Dermis microvascular lymphatic vessel endothelial cell (primary cell): ENCODE data around the gene RHCG. TPM values are rescaled to one million over a fixed set of nuclear protein-coding genes. Genes with fewer than 3 reads are reported as not detected.
A peak's percentile ranks its signal among the peaks of the same experiment; 100 is the strongest.

Source experiments
- DNase-seq, 2 donors: peaks; one replicate each; pipeline versions ENCODE4 v3.0.0 to v3.0.0-alpha.2; 2010; ENCODE audit warnings: low read depth in 2 of 2
- total RNA-seq: library from RNA; depleted of rRNA; stranded (reverse); fragments of >200 nt; gene quantifications from 2 replicates; pipeline ENCODE4 v1.2.1, GENCODE V29; 2014

RHCG gene
- total RNA-seq, 1 donor from 2014 or later = not detected

- DNase-seq = no peak
Measured at GRCh38 chr15:89477411-89478242, 18.8 kb downstream of the RHCG start.

- no peak for DNase-seq
Measured at GRCh38 chr15:89475661-89476060, 20.7 kb downstream of the RHCG start.

DNA sequence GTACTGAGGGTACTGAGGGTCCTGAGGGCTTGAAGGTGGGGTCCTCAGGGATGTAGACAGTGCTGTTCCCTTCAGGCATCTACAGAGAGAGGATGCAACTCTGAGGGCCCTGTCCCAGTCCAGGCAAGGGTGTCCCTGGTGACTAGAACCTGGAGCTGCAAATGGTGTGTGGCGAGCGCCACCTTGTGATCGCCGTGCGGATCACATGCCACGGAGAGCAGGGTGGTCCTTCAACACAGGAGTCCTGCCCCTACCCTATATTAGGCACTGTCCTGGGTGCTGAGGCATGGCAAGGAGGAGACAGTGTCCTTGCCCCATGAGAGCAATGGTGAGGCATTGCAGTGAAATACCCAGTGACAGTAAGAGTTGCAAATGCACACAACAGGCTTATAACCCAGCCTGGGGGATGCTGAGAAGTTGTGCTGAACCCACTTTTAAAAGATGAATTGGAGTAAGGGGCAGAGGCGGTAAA, 23.6 kb downstream of the RHCG start:
- DNase-seq = peak; percentile 36 to 68

DNA sequence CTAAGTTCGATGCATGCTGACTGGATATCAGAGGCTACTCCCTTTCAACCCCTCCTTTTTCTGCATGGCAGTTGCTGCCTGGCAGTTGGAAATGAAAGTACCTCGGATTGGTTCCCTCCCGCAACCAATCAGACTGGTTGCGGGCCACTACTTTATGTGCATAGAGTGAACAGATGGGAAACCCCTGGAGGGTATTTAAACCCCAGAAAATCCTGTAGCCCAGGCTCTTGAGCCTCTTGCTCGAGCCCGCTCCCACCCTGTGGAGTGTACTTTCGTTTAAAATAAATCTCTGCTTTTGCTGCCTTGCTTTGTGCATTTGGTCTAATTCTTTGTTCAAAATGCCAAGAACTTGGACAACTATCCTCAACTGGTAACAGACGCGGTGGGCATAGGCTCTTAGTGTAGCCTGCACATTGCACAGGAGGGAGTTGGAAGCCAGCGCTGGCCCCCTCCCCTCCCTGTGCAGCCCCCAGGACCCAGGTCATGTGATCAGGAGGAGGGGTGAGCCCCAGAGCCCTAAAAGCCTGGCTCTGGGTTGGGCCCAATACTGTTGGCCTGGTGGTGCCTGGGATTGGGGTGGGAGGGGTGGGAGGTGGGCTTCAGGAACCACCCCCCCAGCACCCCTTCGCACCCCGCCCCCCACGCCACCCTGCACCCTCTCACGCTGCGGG, 26.8 kb downstream of the RHCG start:
- DNase-seq = no peak

DNA sequence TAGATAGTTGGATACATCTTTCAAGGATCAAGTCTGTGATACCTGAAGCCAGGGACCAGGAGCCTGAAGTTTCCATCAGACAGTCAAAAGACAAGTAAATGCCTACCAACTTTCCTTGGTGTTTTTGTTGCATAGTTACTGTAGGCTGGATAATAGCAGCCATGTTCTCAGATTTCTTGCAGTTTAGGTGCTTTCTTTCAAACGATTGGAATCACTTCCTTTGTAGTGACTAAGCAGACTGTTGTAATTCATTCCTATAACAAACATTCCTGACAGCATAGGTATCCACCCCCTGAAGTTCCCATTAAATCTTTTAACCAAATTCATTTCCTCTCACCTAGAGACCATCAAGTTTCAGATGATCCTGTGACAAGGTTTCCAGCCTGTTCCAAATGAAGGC, 27.6 kb downstream of the RHCG start:
- DNase-seq = peak in 1 of 2 donors; percentile 6

DNA sequence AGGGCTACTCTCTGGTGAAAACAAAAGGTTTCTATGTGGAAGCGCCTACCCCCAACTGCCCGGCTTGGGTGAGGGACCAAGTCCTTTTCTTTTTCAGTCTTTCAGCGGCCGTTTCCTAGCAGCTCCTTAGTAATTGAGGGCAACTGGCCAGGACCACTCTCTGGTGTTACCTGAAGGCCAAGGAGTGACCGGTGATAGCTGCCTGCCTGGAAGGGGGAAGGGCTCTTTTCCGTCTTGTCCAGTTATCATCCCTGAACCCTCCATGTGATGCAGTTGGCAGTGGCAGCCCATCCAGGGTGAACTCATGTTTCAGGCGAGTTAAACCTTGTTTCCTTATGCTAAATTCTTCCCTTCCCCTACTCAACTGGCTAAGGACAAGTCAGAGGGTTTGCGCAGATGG, 33.3 kb downstream of the RHCG start:
- no peak for DNase-seq

DNA sequence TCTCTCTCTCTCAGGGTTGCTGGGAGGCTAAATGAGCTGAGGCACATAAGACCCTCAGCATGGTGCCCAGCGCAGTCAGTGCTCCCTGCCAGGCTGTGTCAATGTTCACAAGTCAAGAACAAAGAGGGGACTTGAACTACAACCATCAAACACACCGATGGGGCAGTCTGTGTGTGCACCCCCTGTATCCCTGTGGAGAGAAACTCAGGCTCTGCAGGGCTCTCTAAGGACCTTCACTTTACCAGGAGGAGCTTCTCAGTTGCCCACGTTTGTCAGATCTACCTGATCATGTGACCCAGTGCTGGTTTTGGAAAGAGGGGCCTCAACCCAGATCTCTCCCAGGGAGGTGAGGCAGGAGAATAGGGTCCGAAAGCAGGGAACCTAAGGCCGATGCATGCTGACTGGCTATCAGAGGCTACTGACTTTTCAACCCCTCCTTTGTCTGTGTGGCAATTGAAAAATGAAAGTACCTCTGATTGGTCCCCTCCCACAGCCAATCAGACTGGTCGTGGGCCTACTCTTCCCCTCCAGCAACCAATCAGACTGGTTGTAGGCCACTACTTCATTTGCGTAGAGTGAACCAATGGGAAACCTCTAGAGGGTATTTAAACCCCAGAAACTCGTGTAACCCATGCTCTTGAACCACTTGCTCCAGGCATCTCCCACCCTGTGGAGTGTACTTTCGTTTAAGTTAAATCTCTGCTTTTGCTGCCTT, 34.0 kb downstream of the RHCG start:
- DNase-seq = peak in 1 of 2 donors; percentile 7

- no peak for DNase-seq
Measured at GRCh38 chr15:89461386-89461785, 35.0 kb downstream of the RHCG start.

- DNase-seq = no peak
Measured at GRCh38 chr15:89460048-89460447, 36.3 kb downstream of the RHCG start.

DNA sequence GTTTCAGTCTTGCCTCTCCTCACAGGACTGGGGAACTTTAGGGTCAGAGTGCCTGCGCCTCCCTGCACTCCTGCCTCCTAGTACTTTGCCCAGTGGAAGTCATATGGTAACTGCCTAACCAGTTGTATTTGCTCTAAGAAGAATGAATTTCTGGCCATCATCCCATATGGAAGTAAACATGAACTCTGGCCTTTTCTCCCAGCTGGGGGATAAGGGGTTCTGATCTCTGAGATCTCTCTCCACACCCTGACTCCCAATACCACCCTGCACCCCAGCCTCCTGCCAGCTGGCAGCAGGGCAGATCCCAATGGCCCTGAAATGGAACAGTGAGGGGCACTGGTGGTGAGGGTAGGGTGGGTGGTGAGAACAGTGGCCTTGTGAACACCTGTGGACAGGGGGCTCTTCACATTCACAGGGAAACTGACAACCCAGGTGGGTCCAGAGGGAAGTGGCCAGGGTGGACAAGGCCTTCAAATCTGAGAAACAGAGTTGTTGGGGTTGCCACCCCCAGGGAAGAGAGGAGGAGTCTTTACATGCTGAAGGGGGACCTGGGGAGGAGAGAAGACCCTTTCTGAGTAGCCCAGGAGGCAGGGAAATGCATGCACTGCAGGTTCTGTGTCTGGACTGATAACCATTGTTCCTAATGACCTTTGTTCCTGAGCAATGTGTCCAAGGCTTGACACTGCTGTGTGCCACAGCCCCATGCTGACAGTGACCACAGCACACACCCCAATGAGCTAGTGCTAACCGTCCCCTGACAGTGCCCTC, 36.9 kb downstream of the RHCG start:
- no peak for DNase-seq

DNA sequence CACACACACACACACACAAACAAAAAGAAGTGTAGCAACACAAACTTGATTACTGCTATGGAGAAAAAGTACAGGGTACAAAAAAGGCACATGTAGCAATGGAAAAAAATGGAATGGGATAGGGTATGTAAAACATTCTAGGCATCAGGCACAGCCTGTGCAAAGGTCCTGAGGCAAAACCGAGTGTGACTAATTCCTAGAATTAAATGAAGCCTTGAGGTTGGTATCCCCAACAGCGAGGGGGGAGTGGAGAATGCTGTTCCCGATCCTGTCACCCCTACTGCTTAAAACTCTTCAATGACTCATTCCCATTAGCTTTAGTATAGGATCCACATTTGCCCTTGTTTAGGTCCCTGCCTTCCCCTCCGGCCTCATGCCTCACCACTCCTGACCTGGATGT, 37.9 kb downstream of the RHCG start:
- no peak for DNase-seq

- peak in 1 of 2 donors; percentile 11 for DNase-seq
Measured at GRCh38 chr15:89457086-89457485, 39.3 kb downstream of the RHCG start.

DNA sequence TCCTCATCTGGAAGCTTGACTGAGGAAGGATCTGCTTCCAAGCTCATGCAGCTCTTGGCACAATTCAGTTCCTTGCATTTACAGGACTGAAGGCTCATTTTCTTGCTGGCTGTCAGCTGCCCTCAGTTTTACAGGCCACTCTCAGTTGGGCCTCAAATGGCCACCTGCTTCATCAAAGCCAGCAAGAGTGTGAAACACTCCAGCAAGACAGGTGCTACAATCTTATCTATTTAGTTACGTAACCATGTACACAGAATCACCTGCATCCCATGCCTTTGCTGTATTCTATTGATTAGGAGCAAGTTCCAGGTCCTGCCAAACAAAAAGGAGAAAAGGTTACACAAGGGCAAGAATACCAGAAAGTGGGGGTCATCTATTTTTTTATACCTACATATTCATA, 40.8 kb downstream of the RHCG start:
- DNase-seq = no peak

GRCh38 chr15:89452330-89452836, 44.0 kb downstream of the RHCG start:
- no peak for DNase-seq

DNA sequence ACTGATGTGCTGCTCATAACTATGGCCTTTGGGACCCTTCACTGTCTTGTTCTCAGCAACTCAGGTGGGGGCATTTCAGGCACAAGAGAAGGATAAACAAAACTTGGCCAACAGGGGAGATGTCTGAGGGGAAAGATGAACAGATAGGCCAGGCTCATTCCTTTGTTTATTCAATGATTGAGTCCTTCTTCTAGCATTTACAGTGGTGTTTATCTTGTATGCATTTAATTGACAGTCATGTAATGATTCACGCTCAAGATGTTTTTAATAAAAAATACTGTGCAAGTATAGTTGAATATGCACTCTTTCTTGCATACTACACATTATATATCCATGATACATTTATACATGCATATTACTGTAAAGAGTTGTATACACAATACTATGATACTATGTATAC, 44.5 kb downstream of the RHCG start:
- DNase-seq = no peak

- DNase-seq = no peak
Measured at GRCh38 chr15:89450076-89451006, 46.0 kb downstream of the RHCG start.

DNA sequence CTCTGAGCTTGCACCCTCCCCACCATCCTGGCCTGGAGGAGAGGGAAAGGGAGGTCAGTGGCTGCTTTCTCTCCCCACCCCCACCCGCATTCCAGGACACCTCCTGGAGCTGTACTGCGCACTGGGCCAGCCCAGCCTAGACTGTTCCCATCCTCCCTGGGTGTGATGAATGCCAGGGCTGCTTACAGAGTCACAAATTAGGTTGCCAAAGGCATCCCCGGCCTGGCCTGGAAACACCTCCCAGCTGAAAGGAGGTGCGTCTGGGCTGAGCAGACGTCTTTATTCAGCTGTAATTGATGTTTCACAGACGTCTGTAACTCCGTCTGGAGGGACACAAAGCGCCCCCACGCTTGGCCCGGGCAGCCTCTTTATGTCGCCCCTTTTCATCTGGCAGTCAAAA, 47.6 kb downstream of the RHCG start:
- DNase-seq = no peak

DNA sequence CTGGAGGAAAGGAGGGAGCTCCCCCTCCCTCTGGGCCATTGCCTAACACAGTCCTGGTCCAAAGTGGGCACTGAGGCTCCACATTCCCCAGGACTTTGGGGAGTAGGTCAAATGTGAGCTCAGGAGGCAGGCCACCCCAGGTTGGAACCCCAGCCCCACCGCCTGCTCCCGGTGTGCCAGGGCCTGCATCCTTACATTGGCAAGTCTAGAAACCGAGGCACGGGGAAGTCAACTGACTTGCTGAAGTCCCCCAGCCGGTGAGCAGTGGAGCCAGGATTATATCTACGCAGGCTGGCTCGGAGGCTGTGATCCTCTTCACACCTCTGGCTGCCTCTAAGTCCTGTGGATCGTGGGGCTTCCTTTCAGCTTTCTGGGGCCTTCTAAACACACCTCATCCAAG, 48.7 kb downstream of the RHCG start:
- DNase-seq = no peak

DNA sequence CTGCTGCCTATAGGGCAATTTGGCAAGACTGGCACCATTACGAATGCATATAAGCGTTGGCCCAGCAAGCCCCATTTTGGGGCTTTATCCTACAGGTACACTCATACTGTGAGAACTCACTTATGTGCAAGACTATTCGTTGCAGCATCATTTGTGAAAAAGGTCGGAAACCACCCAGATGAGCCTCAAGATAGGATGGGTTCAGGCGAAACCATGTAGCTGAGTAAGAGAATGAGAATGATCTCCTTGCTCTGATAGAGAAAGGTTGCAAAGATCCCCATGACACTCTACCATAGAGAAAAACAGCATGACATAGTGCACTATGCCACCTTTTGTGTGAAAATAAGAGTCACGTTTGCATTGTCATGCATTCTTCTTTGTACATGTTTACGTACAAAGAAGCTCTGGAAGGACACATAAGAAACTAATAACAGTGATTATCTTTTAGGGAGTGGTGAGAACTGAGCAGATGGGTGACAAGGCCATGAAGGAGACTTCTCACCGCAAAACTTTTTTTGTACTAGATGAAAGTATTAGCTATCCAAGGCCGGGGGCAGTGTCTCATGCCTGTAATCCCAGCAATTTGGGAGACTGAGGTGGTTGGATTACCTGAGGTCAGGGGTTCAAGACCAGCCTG, 50.0 kb downstream of the RHCG start:
- no peak for DNase-seq

DNA sequence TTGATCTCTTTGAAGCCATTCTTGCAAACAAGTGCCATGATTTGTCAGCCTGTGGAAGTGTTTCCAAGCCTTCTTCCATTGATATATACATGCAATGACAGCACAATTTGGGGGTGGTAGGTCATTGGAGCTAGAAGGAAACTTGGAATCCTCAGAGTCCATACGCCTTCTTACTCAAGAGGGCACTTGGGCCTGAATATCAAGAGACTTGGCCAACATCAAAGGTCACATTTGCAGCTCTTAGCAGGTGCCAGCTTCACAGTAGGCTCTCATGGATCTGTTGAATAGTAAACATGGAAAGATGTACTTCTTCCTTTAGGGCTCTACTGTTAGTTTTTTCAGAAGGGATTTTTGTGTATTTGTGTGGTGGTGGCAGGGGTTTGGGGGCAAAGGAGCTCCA, 50.9 kb downstream of the RHCG start:
- DNase-seq = no peak
